ENCODE results near the gene CCNQ.

- TF ChIP-seq, protein P1, sequence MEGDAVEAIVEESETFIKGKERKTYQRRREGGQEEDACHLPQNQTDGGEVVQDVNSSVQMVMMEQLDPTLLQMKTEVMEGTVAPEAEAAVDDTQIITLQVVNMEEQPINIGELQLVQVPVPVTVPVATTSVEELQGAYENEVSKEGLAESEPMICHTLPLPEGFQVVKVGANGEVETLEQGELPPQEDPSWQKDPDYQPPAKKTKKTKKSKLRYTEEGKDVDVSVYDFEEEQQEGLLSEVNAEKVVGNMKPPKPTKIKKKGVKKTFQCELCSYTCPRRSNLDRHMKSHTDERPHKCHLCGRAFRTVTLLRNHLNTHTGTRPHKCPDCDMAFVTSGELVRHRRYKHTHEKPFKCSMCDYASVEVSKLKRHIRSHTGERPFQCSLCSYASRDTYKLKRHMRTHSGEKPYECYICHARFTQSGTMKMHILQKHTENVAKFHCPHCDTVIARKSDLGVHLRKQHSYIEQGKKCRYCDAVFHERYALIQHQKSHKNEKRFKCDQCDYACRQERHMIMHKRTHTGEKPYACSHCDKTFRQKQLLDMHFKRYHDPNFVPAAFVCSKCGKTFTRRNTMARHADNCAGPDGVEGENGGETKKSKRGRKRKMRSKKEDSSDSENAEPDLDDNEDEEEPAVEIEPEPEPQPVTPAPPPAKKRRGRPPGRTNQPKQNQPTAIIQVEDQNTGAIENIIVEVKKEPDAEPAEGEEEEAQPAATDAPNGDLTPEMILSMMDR (IDR thresholded peaks at IDR 0.05; ENCODE audit: low read depth, low read length, poor library complexity, severe bottlenecking), result no peak
- no peak for TF ChIP-seq EZH2phosphoT487 (IDR thresholded peaks at IDR 0.05; ENCODE audit: borderline replicate concordance, low read length)
Measured at GRCh38 chrX:153625271-153626024, 26.5 kb upstream of the CCNQ start.

Data from DOHH2 (cell line).